Measurements from ENCODE around the gene SYF2.
"Not testable (repeated sequence)": the region's sequence is repeated elsewhere in the genome, so short reads cannot be mapped to it uniquely, and the experiment has no call there.

Gene SYF2

GRCh38 chr1:25205786-25206185 lies 26.5 kb downstream of the SYF2 start:
- no peak for DNase-seq

GRCh38 chr1:25204797-25205480 lies 27.4 kb downstream of the SYF2 start:
- peak in 1 of 2 donors; percentile 48 for DNase-seq

- DNase-seq: no peak
Observed at GRCh38 chr1:25201006-25201405, 31.3 kb downstream of the SYF2 start.

- no peak for DNase-seq
Observed at GRCh38 chr1:25199819-25200620, 32.3 kb downstream of the SYF2 start.

GRCh38 chr1:25198663-25199252 lies 33.5 kb downstream of the SYF2 start:
- DNase-seq: no peak

DNA sequence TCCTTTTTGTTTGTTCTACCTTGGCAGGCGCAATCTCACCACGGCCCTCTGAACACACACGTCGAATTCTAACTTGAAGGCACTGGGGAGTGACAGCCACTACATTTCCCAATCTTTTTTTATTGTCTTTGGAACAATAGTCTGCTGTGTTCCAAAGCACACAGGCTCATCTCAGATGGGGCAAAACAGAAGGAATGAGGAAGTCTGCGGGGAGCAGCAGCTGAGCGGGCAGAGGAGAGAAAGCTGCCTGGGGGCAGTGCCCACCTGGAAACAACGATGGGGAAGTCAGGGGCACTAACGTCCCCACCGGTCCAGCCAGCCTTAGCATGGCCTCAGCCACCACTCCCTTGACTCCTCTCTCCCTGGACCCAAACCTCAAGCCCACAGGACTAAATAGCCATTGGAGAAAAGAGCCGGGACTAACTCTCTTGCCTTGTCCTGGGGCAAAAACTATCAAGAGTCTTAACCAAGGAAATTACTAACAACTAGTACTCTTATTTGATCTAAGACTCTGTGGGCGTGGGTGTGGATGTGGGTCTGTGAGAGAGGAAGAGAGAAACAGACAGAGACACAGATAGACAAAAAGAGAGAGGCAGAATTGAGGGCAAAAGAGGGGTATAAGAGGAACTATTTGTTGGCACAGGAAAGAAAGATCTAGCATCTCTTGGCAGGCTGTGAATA lies 34.2 kb downstream of the SYF2 start:
- DNase-seq: no peak

GRCh38 chr1:25197235-25197975 lies 34.9 kb downstream of the SYF2 start:
- DNase-seq: no peak

GRCh38 chr1:25196830-25197229 lies 35.5 kb downstream of the SYF2 start:
- DNase-seq: no peak

GRCh38 chr1:25195835-25196234 lies 36.5 kb downstream of the SYF2 start:
- DNase-seq: no peak

DNA sequence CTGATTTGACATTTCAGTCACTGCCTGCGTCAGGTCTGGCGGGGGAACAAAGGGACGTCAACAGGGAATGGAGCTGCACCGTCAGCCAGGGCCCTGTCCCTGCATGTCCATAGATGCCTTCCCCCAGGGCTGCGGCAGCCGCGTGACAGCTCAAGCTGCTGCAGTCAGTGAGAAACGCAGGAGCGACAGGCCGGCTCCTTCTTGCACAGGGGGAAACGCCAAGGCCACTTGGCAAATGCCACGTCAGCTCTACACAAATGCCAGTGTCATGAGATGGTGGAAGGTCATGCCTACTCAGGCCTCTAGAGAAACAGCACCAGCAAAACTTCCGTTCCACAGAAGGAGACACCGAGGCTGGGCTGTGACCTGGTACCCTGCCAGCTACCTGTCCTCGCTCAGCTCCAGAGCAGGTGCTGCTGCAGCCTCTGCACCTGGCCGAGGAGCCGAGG lies 37.7 kb downstream of the SYF2 start:
- no peak for DNase-seq

DNA sequence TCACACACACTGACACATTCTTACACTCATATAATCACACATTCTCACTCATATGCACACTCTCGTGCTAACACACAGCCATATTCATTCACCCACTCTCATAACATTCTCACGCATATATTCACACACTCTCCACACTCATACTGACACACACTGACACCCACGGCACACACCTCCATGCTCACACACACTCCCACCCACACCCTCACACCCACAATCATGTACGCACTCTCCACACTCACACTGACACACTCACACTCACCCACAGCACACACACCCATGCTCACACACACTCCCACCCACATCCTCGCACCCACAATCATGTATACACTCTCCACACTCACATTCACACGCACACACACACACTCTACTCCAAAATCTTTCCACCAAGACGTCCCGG lies 38.2 kb downstream of the SYF2 start:
- DNase-seq: no peak

DNA sequence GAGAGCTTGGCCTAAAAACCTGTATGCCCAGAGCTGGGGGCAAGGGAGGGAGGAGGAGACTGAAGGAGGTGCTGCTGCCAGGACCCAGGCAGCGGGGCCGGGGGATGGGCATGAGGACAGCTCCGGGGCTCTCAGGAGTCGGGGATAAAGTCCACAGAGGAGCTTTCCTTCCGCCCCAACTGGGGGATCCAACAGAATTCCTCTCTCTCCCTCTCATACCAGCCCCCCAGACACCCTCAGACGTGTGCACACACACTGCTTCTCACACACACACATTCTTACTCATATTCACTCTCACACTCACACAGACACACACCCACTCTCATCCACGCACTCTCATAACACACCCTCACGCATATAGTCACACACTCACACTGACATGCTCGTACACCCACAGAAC lies 39.1 kb downstream of the SYF2 start:
- no peak for DNase-seq

DNA sequence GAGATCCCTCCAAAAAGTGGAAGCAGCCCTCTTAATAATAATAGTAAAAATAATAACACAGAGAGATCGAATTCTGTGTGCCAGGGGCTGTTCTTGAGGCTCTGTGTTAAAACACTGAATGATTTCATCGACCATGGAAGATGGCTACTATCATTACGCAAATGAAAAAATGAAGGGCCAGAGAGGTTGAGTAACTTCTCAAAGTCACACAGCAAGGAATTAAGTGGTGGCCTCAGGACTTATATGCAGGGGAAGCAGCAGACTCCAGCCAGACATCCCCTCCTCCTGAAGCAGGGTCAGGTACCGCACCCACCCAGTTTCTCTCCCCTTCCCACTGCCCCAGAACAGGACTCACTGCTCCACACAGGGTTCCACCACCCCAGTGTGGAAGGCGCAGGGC lies 40.1 kb downstream of the SYF2 start:
- DNase-seq: no peak

- no peak for DNase-seq
Observed at GRCh38 chr1:25190260-25190659, 42.0 kb downstream of the SYF2 start.

DNA sequence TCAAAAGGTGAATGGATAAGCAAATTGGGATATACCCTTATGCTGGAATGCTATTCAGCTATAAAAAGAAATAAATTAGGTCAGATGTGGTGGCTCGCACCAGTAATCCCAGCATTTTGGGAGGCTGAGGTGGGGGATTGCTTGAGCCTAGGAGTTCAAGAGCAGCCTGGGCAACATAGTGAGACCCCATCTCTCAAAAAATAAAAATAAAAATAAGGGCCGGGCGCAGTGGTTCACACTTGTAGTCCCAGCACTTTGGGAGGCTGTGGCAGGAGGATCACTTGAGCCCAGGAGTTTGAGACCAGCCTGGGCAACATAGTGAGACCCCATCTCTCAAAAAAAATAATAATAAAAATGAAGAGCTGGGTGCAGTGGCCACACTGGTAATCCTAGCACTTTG lies 44.4 kb downstream of the SYF2 start:
- not testable (repeated sequence) for DNase-seq

- no peak for DNase-seq
Observed at GRCh38 chr1:25187077-25187476, 45.2 kb downstream of the SYF2 start.

DNA sequence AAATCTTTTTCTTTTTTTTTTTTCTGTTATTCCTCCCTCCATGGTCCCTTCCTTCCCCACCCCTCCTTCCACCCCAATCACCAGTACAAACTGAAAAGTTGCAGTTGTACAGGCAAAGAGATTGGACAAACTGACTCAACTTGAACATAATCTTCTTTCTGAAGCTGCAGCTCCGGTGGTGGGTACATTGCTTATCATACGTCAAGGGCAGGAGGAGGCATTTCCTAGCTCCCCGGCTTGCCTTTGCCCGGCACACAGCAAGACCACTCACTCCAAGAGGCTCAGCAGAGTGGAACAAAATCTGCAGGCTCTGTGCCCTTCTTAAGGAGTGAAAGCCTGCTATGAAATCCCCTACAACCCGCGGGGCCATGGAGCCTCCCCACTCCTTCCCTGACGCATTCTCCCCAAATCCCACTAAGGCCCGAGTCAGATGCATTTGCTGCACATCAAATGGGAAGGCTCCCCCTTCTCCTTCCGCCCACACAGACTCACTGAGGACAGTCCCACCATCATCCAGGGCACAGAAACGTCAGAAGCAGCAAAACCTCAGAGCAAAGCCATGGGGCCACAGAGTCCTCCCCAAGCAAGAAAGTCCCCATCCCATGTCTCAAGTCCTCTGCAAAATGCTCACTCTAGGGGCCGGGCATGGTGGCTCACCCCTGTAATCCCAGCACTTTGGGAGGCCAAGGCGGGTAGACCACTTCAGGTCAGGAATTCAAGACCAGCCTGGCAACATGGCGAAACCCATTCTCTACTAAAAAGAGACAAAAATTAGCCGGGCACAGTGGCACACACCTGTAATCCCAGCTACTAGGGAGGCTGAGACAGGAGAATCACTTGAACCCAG lies 45.9 kb downstream of the SYF2 start:
- DNase-seq: no peak

- DNase-seq: no peak
Observed at GRCh38 chr1:25185409-25186160, 46.7 kb downstream of the SYF2 start.

DNA sequence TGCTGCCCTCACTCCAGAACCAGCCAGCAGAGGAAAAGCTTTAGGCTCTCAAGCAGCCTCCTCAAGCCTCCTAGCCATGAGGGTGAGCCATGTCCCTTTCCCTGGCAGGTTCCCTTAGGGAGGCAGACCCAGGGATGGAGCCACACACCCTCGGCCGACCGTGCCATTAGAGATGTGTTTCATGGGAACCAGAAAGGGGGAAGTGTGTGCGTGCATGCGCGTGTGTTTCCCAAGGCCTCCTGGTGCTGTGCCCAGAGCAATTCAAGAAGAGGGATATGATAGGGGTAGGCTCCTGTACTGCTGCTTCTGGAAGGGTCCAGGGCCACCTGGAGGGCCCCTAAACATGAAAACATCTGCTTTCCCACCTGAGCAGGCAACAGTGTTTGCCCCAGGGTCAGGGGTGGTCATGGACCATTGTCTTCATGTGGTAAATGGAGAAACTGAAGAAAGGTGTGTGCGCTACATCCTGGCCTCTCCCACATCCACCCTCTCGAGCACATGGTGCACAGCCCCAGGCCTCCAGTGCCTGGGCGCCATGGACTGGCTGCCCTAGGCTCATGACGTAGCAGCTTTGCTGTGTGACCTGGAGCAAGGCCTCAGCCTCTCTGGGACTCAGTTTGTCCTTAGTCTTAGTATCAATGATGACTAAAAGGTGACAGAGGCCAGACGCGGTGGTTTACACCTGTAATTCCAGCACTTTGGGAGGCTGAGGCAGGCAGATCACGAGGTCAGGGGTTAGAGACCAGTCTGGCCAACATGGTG lies 48.1 kb downstream of the SYF2 start:
- no peak for DNase-seq
